Prostate gland (tissue), 2 donors: Measurements from ENCODE around the gene SCUBE1.

ENCODE experiments used
- CTCF ChIP-seq, 4 experiments: fragments of 200-600 bp in 2 of 4; fragments of 450-650 bp in 2 of 4; sonication (generic) in 2 of 4; IDR thresholded peaks; 1 replicate in 3 of 4; 2 replicates in 1 of 4; pipeline ENCODE4 v1.5.1; 2016 to 2019; ENCODE audit warnings: antibody characterized with exemption in 4 of 4, mild to moderate bottlenecking in 2 of 4, moderate library complexity in 2 of 4
- POLR2A ChIP-seq: fragments of 450-650 bp; IDR thresholded peaks from one replicate; pipeline ENCODE4 v1.6.1; 2016; ENCODE audit warnings: antibody characterized with exemption, mild to moderate bottlenecking

GRCh38 chr22:43330178-43331068, 12.7 kb downstream of the SCUBE1 start:
- TF ChIP-seq CTCF (IDR thresholded peaks at IDR 0.05) (no peak), POLR2A (no peak)
